Stimulated activated CD4-positive, alpha-beta T cell treated with anti-CD3 and anti-CD28 coated beads, Interleukin-12 subunit alpha, Interleukin-12 subunit beta, amount 100 ng/mL, for 48 hours (primary cell): ENCODE results near the gene CDH4.
"Not testable (repeated sequence)": the region's sequence is repeated elsewhere in the genome, so short reads cannot be mapped to it uniquely, and the experiment has no call there.

ENCODE experiments used
- DNase-seq, 3 donors: peaks; one replicate each; pipeline ENCODE4 v3.0.0-alpha.2; 2020; ENCODE audit warnings: low read depth in 2 of 3, low spot score in 1 of 3

The CDH4 gene

DNA sequence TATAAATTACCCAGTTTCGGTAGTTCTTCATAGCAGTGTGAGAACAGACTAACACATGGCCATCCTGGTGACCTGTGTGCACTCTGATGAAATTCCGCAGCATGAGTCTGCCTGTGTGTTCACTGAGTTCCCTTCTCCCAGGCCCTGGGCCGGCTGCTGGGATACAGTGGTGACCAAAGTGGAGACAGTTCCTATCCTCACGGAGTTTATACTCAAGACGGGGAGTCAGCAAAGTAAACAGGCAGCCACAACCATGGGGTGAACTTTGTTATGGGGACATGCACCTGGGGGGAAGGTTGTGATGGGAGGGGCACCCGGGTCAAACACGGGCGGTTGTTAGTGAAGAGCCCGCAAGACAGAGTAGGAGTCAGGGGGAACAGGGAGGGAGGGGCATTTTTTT lies 202.0 kb downstream of the CDH4 start:
- DNase-seq, result no peak

DNA sequence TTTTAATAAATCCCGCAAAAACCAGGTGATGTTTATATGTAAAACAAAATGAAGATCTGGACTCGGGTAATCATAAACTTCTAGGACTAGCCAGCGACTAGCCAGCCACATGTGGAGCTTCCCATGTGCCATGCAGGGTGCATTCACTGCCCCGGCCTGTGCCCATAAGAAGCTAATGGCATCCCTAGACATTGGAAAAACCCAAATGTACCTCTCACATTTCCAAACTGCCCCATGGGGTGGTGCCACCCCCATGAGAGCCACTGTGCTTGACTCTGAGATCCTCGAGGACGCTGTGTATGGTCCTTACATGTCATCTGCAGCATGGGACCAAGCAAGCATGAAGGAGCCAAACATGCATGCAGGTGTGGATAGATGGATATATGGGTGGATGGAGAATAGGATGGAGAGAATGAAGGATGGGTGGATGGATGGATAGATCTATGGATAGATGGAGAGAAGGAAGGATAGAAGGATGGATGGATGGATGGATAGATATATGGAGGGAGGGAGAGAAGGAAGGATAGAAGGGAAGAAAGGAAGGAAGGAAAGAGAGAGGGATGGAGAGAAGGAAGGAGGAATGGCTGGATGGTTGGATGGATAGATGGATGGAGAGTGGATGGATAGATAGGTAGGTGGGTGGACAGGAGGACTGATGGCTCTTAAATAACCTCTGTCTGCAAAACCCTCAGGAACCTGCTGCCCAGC lies 203.6 kb downstream of the CDH4 start:
- no peak for DNase-seq

GRCh38 chr20:61457725-61458124 lies 205.7 kb downstream of the CDH4 start:
- DNase-seq, result no peak

DNA sequence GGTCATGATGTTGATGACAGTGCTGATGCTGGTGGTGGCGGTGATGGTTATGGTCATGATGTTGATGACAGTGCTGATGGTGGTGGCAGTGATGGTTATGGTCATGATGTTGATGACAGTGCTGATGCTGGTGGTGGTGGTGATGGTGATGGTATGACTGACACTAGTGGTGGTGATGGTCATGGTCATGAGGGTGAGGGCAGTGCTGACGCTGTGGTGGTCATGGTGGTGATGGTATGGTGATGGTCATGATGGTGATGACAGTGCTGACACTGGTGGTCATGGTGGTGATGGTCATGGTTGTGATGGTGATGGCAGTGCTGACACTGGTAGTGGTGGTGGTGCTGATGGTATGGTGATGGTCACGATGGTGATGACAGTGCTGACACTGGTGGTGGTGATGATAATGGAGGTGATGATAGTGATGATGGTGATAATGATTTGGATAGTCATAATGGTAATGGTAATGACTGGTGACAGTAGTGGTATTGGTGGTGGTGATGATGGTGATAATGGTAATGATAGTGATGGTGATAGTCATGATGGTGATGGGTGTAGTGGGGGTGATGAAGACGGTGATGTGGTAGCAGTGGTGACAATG lies 206.2 kb downstream of the CDH4 start:
- DNase-seq, result no peak

GRCh38 chr20:61459266-61459665 lies 207.2 kb downstream of the CDH4 start:
- DNase-seq, result no peak

DNA sequence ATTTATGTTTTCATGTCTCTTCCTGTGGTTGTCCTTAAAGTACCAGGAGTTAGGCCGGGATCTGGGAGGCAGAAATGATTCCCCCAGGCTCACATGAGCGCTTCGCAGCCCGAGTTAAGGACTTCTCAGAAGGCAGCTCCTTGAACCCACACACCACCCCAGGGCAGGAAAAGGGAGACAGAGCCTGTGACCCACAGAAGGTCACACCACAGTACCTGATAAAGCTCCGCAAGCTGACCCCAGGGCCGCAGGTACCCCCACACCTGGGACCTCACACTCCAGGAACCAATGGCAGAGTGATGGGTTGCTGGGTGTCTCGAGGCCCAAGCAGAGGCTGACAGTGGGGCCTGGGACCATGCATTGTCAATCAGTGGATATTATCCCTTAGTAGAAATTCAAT lies 207.6 kb downstream of the CDH4 start:
- DNase-seq, result no peak

DNA sequence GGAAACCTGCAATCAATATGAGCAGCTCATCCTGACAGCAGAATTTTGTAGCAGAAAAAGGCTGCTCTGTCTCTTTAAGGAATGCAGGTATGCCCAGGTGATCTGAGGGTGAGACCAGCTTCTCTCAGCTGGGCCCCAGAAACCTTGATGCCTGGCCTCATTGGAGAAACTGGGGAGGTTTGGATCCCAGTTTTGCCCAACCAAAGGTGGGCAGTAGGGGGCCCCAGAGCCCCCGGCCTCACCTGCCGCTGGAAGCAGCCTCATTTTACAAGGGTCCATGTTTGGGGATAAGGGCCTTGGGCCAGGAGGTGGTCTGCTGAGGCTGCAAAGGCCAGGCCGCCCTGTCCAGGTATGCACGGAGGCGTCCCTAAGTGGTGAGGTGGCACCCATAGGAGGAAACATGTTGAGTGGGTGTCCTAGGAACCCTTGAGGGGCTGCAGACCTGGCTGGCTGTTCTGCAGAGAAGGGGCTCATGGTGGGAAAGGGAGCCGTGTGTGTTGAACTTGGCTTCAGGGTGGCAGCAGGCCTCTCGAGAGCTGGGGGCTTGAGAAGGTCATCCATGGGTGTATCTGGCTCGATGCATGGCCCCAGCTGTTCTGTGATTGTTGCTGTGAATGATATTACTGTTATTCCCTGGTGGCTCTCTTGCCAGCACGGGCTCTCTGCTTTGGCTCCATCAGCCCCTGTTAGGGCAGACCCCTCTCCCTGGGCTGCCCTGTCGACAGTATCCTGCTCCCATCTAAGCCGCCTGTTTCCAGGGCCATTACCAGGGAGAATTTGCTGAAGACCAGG lies 208.4 kb downstream of the CDH4 start:
- DNase-seq, result no peak

GRCh38 chr20:61461461-61461860 lies 209.4 kb downstream of the CDH4 start:
- DNase-seq, result no peak

- no peak for DNase-seq
These were observed 212.5 kb downstream of the CDH4 start for GRCh38 chr20:61464307-61465303.

DNA sequence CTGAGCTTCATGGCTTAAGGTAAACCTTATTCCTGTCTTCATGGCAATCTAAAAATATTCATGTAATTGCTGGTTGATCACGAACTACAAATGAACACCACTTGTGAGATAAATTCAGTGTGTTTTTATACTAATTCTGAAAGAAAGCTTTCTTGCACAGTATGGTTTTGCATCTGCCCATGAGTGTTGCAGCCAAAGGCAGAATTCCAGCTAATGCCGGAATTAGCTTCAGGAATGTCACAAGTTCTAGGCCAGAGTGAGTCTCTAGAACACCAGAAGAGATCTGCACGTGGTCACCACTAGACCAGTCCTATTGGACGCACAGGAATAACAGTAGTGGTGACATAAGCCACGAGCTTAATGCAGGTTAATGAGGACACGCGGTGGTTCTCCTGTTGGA lies 223.7 kb downstream of the CDH4 start:
- no peak for DNase-seq

DNA sequence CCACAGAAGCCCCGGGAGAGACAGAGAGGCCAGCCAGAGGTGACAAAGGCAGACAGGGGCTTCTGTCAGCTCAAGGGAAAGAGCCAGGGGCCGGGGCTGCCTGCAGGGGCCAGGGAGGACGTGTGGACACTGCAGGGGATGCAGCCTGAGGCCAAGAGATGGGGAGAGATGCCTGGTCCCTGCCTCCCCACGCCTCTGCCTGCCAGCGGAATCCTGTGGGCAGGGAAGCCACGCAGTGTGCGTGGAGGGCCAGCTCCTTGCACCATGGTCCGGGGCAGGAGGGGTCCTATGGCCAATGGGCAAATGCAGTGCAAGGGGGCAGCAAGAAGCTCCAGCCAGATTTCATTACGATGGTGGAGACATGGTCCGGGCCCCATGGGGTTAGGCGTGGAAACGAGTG lies 224.9 kb downstream of the CDH4 start:
- no peak for DNase-seq

GRCh38 chr20:61477451-61477861 lies 225.4 kb downstream of the CDH4 start:
- no peak for DNase-seq

- no peak for DNase-seq
These were observed 226.0 kb downstream of the CDH4 start for GRCh38 chr20:61478094-61478493.

GRCh38 chr20:61478611-61479305 lies 226.7 kb downstream of the CDH4 start:
- DNase-seq, result no peak

GRCh38 chr20:61479433-61479832 lies 227.4 kb downstream of the CDH4 start:
- DNase-seq, result not testable (repeated sequence)

GRCh38 chr20:61480158-61480825 lies 228.2 kb downstream of the CDH4 start:
- DNase-seq, result no peak

- DNase-seq, result no peak
These were observed 230.2 kb downstream of the CDH4 start for GRCh38 chr20:61482056-61482887.

GRCh38 chr20:61482901-61483300 lies 230.8 kb downstream of the CDH4 start:
- no peak for DNase-seq
